HG03520 (cell line): Measurements from ENCODE around the gene AK9.
"Not testable (repeated sequence)": the region's sequence is repeated elsewhere in the genome, so short reads cannot be mapped to it uniquely, and the experiment has no call there.

Source experiments
- ATAC-seq: cut with Tn5 transposase; IDR thresholded peaks from one replicate; pipeline ENCODE4 v1.9.1; 2021; ENCODE audit warnings: mild to moderate bottlenecking, moderate library complexity; ENCODE audit not compliant: unreplicated experiment

Gene AK9

DNA sequence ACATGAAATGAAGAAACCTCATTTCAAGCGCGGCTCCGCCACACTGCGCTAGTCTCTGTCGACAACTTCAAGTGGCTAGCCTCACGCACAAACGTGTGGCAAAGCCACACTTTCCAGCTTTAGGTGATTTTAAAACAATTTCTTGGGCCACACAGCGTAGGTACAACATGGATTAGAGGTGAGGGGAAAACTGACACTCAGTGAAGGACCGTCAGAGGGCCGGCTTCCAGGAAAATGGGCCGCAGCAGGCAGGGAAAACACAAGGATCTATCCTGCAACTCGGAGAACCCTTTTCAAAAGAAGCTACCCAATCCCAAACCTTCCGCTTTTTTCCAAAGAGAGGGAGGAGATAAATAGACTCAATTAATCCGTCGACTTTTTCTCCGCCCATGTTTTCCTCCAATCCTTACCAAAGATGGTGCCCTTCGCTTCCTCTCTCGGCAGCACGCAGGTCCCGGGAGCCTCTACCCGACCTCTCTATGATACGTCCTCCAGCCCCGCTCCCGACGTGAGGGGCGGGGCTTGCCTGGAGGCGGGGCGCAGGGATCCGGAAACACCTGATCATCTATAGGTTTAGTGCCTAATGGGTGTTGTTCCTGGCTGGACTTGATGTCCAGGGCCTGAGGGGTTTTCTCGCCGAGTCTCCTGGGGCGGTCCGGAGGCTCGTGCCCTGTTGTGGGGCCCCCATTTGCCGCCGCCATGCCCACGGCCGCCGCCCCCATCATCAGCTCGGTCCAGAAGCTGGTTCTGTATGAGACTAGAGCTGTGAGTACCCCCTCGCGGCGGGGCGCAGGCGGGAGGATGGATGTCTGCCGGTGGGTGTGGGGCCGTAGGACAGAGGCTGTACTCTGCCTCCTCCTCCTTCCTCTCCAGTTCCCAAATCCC, at the start of gene AK9, which contains the start of gene FIG4:
TSS of gene AK9 (minus strand) at position 466 of the 885 bp plus-strand sequence. CDS start 15,457 bp downstream, outside the sequence.
TSS of gene FIG4 (plus strand) at position 560 of the 885 bp plus-strand sequence. CDS start at position 700, 140 bp downstream.
- peak; percentile 89 for ATAC-seq

DNA sequence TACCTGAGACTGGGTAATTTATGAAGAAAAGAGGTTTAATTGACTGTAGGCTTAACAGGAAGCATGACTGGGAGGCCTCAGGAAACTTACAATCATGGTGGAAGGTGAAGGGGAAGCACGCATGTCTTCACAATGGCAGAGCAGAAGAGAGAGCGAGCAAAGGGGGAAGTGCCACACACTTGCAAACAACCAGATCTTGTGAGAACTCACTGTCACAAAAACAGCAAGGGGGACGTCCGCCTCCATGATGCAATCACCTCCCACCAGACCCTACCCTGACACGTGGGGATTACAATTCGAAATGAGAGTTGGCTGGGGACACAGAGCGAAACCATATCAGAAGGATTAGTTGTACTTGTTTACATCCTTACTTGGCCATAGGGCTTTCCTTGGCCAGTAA, 49.8 kb upstream of the AK9 start:
- no peak for ATAC-seq

DNA sequence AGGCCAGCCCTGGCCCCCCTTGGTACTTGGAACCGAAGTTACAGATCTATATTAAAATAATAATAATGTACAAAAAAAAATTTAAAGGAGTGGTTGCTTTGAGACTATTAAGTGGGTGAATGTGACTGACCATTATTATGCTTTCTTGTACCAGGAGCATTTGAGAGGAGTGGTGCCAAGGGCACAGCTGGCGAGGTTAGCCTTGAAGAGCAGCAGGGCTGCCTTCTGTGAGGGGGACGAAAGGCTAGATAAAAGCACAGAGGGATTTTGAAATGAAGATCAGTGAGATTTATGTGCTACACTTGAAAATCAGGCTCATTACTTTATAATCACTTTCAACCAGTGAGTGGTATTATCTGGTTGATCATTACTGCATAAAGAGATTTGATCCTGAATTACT, 48.7 kb upstream of the AK9 start:
- ATAC-seq, result no peak

DNA sequence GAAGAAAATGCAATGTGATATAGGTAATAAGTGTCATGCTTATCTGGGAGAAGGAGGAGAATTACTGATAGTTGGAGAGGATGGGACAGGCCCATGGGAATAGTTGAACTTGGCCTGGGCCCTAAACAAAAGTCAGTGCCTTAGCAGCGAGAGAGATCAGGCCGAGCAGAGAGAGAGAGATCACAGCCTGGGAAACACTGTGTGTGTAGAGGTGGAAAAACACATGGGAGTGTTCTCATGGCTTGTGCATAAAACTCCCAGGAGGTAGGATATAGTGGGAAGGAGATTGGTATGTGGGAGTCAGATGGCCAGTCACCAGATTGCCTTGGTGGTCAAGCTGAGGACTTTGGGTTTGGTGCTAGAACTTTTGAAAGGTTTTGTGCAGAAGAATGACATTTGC, 47.7 kb upstream of the AK9 start:
- ATAC-seq, result no peak

DNA sequence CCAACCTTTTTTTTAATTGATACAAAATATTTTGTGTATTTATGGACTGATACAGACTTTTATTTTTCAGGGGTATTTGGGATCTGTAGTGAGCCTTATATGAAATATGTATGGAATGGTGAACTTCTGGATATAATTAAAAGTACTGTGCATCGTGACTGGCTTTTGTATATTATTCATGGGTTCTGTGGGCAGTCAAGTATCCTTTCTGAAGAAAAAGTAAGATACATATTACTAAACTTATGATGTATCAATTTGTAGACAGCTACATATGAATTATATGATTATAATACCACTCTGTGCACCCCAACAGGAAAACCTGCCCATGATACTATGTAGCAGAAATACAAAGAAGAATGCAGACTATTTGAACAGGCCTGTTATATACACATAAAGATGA, 47.3 kb upstream of the AK9 start:
- ATAC-seq, result no peak

DNA sequence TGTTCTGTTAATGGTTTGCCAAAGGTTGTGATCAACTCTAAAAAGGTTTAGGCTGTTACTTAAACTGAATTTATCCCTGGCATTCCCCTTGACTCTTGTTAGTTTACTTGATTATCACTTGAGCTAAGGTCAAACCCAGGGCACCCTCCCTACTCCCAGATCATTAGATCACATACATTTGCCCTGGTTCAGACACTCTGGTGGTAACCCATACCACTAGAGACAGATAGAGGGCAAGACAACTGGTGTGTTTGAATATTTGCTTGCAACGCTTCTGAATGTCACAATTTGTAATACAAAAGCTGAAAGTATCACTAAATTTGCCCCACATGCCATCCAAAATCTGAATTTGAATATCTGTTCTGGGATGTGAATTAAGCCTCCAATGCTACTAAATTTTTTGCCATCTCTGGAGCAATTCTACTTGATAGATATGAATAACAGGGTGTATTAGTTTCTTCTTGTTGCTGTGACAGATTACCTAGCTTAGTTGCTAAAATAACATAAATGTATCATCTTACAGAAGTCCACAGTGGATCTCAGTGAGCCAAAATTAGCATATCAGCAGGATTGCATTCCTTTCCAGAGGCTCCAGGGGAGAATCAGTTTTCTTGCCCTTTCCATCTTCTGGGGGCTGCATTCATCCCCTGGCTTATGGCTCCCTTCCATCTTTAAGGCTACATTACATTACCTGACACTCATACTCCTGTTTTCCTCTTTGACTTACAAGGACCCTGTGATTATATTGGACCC, 45.4 kb upstream of the AK9 start:
- ATAC-seq, result no peak

DNA sequence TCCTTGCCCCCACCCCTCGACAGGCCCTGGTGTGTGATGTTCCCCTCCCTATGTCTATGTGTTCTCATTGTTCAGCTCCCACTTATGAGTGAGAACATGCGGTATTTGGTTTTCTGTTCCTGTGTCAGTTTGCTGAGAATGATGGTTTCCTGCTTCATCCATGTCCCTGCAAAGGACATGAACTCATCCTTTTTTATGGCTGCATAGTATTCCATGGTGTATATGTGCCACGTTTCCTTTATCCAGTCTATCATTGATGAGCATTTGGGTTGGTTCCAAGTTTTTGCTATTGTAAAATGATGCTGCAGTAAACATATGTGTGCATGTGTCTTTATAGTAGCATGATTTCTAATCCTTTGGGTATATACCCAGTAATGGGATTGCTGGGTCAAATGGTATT, 34.2 kb upstream of the AK9 start:
- not testable (repeated sequence) for ATAC-seq

DNA sequence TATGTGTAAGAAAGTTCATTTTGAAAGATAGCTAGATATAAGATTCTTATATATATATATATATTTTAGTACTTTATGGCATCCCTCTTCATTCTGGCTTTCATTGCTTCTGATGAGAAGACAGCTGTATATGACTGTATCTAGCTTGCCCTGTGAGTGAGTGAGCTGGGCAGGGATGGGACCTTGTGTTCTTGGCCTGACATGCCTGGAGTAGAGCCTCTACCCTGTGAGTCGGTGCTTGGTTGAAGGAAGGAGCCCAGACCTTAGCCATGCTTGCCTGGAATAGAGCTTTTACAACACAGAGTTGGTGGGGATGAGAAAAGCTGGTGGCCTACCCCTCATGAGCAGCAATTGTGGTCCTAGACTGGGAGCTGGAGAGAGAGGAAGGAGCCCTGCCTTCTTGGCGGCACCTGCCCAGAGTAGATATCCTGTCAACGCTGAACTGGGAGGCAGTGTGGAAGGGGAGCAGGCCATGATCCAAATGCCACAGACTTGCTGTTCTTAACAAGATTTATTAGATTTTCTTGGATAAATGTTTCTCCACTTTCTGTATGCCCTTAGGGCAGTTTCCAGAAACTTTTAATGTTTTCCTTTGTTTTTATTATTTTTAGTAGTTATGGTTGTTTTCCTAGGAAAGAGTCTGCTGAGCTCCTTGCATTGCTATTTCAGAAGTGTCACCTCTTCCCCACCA, 31.7 kb upstream of the AK9 start:
- no peak for ATAC-seq

DNA sequence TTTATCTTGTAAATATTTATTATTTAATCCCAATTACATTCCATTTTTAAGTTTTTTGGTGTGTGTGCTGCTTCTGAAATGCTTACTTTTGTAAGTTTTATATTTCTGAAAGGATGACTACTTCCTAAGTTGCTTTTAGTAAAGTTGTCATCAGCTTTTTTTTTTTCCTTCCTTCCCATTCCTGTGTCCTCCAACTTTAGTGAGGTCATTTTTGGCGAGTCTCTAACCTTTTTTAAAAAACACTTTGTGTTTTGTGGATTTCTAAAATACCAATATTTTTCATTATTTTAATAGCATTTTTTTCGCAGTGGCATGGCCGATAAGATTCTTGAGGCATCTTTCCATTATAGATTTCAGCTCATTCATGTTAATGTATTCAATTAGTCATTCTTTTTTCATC, 31.0 kb upstream of the AK9 start:
- ATAC-seq, result no peak

DNA sequence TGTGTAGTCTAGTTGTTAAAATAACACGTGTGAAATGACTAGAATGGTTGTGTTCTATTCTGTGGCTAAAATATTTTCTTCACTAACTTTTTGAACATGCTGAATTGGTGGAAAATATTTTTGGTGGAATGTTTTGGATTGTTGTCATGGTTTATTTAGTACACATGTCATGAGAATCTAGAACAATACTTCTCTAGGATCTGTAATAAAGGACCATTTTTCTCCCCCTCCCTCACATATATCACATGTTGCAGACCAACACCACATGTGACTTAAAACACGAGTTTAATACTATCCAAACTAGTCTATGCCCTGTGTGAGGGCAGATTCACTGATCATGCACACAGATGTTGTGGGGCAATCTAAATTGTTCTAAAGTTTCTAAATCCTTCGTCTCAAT, 29.3 kb upstream of the AK9 start:
- no peak for ATAC-seq

DNA sequence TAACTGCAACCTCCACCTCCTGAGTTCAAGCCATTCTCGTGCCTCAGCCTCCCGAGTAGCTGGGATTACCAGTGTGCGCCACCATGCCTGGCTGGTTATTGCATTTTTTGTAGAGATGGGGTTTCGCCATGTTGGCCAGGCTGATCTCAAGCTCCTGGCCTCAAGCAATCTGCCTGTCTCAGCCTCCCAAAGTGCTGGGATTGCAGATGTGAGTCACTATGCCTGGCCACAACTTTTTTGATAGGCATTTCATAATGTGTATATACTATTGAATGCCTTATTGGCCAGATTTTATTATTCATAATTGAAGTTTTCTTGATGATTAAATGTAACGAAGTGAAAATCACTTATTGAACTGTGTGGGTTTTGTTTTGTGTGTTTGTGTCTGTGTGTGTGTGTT, 28.0 kb upstream of the AK9 start:
- ATAC-seq, result no peak

DNA sequence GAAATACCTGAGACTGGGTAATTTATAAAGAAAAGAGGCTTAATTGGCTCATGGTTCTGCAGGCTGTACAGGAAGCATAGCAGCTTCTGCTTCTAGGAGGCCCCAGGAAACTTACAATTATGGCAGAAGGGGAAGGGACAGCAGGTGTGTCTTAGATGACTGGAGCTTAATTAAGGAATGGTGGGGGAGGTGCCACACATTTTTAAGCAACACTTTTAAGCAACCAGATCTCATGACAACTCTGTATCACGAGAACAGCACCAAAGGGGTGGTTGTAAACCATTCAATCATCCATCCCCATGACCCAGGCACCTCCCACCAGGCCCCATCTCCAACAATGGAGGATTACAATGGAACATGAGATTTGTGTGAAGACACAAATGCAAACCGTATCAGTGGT, 27.0 kb upstream of the AK9 start:
- ATAC-seq, result no peak

DNA sequence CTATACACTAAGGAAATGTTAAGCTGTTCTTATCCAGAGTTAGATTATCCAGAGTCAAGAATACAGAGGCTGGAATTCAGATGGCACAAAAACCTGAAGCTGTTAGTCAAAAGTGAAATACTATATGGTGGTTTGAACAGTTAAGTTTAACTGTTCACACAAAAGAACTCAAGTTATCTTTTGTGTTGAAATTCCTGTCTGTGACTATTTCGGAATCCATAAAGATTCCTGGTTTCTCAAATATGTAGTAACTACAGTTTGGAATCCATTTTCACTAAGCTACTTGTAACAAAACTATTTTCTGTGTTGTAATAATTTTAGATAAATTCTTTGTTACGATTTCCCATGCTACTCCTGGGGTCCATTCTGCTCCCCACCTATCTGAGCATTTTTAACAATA, 24.6 kb upstream of the AK9 start:
- no peak for ATAC-seq

DNA sequence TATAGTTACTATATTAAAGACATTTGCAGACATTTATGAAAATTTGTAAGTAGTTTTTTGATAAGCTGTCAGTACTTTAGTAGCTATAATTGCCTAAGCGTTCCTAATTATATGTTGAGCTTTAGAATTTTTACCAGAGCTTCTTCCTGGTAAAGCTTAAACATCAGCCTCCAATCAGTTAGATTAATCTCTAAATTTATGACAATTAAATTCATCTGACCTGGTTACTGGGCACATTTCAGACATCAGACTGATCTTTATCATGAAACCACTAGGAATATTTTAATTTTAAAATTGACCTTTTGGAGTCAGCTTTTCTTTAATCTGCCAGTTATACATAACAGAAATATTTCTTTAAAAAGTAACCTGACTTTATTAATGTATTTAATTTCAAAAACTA, 23.6 kb upstream of the AK9 start:
- ATAC-seq, result no peak

DNA sequence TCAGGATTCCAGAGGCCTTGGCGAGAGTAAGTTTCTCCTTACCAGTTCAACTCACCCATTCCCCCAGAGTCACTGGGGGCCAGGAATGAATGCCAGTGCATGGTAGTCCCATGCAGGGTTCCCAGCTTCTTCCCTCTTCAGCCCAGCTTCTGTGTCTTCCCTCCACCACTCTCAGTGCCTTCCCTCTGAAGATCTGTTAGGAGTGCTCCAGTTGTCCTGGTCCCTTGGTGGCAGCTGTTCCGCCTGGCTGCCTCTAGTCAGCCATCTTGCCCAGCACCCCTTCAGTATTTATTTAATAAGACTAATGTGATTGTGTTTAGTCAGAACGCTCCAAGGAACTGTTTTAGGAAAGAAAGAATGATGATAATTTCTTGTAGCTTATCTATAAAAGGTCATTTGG, 23.2 kb upstream of the AK9 start:
- ATAC-seq, result no peak

DNA sequence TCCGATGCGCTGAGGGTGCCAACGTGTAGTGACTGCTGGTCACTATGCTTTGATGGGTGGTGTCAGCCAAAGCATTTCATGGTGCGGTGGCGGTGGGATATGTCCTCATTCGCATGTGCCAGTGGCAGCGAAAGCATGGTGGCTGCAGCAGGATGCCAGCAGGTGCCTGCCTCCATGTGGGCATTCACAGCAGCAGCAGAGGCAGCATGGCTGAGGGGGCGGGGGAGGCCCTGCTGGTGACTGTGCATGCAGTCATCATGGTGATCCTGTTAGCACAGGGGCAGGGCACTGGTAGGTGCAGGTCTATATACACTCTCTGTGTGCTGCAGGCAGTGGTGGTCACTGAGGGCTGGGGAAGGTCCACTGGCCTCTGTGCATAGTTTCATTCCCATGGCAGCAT, 22.1 kb upstream of the AK9 start:
- no peak for ATAC-seq

DNA sequence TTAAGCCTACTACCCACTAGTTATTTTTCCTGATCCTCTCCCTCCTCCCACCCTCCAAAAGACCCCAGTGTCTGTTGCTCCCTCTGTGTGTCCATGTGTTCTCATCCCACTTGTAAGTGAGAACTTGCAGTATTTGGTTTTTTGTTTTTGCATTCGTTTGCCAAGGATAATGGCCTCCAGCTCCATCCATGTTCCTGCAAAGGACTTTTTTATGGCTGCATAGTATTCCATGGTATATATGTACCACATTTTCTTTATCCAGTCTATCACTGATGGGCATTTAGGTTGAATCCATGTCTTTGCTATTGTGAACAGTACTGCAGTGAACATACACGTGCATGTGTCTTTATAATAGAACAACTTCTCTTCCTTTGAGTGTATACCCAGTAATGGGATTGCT, 17.1 kb upstream of the AK9 start:
- ATAC-seq, result not testable (repeated sequence)

DNA sequence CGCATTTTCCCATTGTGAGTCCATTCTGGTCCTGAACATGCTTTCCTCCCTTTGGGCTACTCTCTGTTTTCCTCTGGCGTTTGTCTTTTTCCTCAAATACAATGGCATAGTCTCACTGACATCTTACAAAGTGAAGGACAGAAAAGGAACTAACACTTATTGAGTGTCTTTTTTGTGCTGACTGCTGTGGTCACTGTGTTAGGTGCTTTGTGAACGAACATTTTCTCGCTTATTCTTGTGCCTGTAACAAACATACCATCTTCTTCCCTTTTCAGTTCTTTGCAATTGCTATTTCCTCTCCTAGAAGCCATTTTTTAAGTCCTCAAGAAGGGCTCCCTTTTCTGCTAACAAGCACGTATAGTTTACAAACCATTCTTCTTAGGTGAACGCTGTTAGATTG, 15.5 kb upstream of the AK9 start:
- ATAC-seq, result no peak

DNA sequence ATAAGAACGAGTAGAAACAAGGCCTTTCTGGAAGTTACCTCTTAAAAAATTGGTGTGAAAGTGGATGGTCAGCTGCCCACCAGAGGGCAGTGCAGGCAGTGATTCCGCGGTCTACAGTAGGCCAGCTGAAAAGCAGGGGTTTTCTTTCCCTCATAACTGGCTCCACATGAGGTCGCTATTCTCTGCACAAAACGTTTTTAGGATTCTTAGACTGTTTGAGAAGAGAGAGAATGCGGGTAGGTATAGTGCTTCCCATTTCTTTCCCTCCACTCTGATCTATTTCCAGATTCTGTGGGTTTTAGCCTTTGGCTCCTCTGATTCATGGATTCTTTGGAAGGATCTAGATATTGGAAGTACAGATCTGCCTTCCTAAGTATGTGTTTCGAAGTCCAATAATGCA, 14.3 kb upstream of the AK9 start:
- ATAC-seq, result peak; percentile 88

DNA sequence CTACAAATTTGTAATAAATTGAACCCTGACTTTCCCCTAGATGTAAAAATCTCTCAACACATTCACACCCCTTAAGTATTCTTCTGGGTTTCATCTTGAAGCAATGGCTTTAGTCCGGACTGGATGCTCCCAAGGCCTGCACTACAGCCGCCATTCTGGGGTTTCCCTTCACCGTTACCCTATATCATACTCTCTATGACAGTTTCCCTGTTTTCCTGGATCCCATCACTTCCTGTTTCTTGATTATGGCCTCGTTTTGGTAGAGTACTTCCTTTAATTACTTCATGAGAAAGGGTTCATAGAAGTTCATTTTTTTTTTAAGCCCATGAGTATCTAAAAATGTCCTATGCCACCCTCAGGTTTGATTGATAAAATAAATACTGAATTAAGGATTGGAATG, 11.8 kb upstream of the AK9 start:
- ATAC-seq, result no peak

DNA sequence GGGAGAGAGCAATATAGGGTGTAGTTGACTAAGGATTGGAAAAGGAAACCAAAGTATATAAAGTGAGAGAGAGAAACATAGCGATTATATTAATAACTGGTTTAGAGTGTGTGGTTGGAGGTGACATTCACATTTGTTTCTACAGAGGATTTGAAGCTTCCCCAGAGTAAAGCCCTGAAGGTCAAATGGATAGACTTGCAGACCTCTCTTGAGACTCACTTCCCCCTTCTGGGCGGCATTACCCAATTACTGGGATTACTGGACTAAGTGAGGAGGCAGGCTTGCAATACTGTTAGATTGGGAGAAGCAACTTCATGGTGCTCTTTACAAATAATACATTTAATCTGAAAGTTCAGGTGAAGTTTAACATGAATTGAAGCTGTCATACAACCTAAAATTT, 10.8 kb upstream of the AK9 start:
- no peak for ATAC-seq

DNA sequence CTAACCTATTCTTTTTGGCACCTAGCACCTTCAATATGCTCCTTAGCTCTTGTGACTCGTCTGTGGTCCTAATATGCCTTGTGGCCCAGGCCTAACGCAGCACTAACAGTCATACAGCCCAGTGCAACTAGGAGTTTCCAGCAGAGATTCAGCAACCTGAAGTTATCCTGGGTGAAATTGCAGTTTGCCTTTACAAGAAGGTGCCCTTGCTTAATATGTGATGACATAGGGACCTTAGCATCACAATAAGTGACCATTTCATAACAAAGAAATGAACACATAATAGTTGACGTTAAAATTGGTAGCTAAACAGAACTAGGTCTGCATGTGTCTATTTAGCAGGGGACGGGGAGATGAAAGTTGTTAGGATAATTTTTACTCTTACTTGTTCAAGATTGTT, 10.2 kb upstream of the AK9 start:
- ATAC-seq, result no peak
